GM21737 (cell line): ENCODE measurements around the gene DCDC2B.

Source experiments
- ATAC-seq: cut with Tn5 transposase; IDR thresholded peaks from one replicate; pipeline ENCODE4 v1.9.1; 2021; ENCODE audit warnings: mild to moderate bottlenecking, moderate library complexity; ENCODE audit not compliant: unreplicated experiment

The DCDC2B gene

GRCh38 chr1:32195972-32196823, 12.7 kb upstream of the DCDC2B start:
- no peak for ATAC-seq

DNA sequence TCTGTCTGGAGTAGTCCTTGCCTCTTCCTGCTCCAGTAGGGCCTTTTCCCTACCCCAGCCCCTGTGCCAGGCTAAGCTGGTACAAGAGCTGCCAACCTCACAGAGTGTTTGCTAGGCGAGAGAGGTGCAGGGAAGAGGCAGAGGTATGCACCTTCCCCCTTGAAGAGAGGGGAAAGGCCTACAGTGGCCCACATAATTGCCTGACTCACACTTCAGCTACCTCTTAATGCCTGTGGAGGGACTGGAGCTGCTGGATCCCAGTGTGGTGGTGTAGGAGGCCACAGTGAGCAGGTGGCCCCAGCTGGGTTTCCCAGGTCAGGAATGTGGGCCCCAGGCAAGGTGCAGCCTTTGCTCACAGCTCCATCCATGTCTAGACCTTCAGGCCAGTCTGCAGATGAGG, 11.8 kb upstream of the DCDC2B start:
- no peak for ATAC-seq

GRCh38 chr1:32197837-32198236, 11.1 kb upstream of the DCDC2B start:
- no peak for ATAC-seq

DNA sequence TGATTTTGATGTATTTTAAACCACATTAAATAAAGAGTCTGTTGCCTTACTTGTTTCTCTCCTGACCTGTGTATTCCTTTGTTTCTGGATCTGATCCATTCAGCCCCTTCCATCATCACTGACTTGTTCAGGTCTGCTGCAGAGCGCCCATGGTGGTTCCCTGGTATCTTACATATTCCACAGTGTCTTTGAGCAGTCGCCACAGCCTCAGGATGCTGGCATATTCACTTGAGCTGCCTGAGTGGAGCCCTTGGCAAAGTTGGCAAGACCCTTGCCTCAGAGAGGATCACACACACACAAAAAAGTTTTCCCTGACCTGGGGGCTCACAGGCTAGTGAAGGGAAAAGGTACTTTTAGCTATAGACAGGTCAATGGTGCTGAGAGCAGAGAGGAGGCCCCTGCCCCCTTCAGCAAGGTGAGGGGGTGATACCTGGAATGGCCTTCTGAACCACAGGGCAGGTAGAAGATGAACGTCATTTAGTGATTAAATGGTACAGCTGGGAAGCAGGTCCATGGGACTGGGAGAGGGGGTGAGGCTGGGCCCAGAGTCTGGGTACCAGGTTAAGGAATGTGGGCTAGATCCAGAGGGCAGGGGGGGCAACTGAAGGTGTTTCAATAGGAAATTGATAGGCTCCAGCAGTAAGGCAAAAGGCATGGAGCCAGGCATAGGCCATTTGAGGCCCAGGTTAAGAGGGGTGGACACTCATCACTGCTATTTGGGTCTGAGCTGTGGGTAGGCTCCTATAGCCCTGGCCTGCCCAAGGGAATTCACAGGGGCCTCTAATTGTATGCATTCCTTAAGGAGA, 10.4 kb upstream of the DCDC2B start:
- no peak for ATAC-seq

GRCh38 chr1:32199043-32199716, 9.7 kb upstream of the DCDC2B start:
- no peak for ATAC-seq

GRCh38 chr1:32199717-32200072, 9.2 kb upstream of the DCDC2B start:
- ATAC-seq = no peak

DNA sequence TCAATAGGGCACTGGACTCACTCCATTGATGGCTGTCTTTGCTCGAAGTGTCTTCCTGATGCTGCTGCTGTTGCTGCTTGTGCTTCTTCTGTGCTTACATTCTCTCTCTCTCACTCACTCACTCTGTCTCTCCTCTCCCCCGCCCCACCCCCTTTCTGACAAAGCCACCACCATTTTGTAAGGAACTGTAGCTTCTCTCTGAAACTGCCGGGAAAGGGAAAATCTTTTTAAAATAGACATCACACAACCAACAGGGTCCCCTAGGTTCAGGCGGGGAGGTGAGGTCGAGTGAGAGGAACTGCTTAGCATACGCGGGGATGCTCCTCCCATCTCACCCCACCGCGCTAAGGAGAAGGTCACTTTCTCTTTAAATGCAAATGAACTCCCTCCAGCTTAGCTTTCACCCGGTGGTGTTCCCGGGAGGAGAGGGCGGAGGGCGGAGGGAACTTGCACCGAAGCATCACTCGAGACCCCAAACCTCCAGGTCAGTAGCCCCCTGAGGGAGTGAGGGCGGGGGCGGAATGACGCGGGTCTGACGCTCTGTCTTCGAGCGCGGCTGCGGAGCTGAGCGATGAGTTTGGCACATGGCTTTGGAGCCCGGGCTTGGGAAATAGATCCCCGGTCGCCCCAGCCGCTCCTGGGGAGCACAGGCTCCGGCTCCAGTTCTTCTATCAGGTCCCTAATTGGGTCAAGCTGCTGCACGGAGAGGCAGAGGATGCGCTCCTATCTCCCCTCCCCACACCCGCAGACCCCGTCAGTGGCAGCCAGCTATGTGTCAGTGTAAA, 8.5 kb upstream of the DCDC2B start, which contains the start of gene CCDC28B:
TSS of gene CCDC28B (plus strand) at position 370 of the 785 bp plus-strand sequence. CDS start 1,341 bp downstream, outside the sequence.
- no peak for ATAC-seq

DNA sequence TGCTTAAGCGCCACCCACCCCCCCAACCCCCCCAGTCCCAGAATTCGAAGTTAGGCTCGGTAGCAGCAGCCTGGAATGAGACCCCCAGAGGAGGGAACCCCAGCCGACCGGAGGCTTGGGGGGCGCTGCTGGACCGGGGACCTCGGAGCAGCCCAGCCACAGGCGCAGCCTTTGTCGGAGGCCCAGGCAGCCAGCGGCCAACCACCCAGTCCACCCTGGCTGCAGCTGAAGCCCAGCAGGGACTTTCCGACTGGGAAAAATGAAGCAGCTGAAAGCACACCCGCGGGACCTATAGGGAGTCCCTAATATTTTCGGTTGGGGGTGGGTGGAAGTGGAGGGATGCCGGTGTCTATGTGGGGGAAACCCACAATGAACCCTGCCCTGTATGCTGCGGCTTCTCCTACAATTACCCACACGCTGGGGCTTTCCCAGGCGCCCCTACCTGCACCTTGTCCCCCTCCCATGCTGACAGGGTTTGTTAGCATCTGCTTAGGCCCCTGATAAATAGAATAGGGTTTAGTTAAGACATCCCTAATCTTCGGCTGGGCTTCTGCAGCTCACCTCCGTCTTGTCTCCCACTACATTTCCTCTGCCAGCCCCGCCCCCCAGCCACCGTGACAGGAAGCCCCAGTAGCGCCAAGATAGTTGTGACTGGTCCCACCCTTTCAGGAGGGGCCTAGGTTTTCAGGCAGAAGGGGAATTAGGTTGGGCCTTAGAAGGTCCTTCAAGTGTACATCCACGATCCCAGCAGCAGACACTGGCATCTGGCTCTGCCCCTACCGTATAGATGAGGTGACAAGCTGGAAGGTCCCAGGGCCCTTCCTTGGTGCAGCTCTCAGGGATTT, 7.7 kb upstream of the DCDC2B start:
- ATAC-seq = peak; percentile 45

DNA sequence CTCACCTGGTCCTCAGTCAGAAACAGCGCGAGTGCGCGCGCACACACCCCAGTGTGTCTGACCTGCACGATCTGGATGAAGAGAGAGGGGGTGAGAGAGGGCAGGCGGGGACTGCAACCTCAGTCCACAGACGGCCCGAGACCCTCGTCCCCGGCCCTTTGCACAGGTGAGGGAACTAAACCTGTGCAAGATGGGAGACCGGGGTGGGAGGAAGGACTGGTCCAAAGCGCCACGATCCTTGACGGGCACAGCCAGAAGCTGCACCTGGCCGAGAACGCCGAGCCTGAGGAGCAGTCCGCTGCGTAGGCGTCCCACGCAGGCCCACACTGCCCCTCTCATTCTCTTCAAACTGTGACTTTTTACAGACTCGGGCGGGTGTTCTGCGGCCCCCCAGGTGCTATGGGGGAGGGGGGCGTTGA, 3.9 kb upstream of the DCDC2B start:
- no peak for ATAC-seq

- ATAC-seq = peak; percentile 44
These were observed 3.2 kb upstream of the DCDC2B start, which contains the start of gene IQCC for GRCh38 chr1:32205401-32206370. Gene IQCC (plus strand): TSS chr1:32205671. CDS start chr1:32205682, 11 bp downstream.

DNA sequence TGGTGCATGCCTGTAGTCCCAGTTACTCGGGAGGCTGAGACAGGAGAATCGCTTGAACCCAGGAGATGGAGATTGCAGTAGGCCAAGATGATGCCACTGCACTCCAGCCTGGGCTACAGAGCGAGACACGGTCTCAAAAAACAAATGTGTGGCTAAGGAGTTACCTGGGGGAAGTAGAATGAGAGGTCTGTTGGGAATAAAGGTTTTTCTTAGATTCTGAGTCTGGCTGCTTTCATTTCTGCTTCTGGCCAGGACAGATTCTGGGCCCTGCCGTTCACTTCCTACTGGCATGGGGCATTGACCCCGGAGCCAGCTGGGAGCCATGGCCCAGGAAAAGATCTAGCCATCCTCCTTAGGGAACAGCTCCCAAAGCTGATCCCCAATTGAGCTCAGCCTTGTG, 420 bp upstream of the DCDC2B start:
- no peak for ATAC-seq

GRCh38 chr1:32215629-32216480, 7.0 kb downstream of the DCDC2B start:
- ATAC-seq = no peak

- ATAC-seq = no peak
These were observed 7.7 kb downstream of the DCDC2B start for GRCh38 chr1:32216566-32216965.

GRCh38 chr1:32219022-32219421, 10.1 kb downstream of the DCDC2B start:
- no peak for ATAC-seq

DNA sequence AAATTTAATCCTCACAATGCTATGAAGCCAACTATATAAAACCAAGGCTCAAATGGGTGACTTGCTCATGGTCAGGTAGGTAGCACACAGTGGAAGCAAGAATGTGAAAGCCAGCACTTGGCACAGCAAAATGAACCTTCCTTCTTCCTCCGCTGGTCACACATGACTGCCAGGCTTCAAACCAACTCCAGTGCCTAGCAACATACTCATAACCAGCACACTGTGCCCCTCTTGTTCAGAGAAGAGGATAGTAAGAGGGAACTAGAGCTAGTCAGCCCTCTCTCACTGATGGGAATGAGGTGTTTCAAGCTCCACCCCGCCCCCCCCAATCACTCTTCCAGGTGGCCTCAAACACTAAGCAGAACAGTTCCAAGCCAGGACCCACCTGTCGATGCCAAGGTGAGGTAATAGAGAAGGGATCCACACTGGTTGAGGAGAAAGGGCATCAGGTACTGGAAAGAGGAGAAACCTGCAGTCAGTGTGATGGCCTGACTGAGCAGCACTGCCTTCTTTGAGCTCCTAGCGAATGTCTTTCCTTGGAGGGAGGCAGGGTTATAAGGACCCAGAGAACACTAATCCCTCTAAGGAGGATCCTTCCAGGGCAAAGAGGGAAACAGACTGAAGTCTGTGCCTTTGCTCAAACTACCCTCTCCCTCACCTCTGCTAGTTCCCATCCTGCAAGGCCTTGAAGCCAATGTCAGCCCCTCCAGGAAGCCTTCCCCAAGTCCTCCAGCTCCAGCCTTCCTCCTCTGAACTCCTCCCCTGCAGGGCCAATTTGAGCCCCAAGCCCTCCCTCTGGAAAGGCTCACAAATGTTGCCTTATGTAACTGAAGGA, 12.1 kb downstream of the DCDC2B start:
- no peak for ATAC-seq

DNA sequence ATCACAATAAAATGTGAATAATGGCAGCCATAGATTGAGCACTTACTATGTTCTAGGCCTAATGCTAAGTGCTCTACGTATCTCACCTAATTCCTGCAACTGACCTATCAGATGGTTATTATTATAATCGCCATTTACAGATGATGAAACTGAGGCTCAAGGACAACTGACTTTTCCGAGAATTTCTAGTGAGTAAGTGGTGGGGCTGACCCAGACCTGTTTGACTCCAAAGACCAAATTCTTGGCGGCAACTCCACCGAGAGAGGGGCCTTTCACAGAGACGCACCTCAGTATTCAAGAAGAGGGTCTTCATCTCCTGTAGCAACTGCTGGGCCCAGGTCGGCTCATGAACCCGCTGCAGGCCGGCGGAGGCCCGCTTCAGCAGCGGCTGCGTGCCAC, 12.7 kb downstream of the DCDC2B start:
- no peak for ATAC-seq
